Measurements from ENCODE around the gene ZMIZ1.

- no peak for TF ChIP-seq CTCF (IDR thresholded peaks at IDR 0.05)
- TF ChIP-seq POLR2AphosphoS5 (IDR thresholded peaks at IDR 0.05; ENCODE audit: low read depth, low read length), result no peak
- TF ChIP-seq TCF7L2 (IDR thresholded peaks at IDR 0.05; ENCODE audit: low read depth, low read length), result no peak
- TF ChIP-seq SIN3A (IDR thresholded peaks at IDR 0.05; ENCODE audit: borderline replicate concordance, insufficient read depth, low read depth, low read length), result no peak
- no peak for TF ChIP-seq REST (IDR thresholded peaks at IDR 0.05; ENCODE audit: insufficient read depth in 1 of 2, low read depth in 2 of 2, low read length in 1 of 2)
Measured at GRCh38 chr10:79078367-79079053, 9.7 kb downstream of the ZMIZ1 start.
